Panc1 (cell line): ENCODE results near the gene MON1A. TPM values are rescaled to one million over a fixed set of nuclear protein-coding genes. Genes with fewer than 3 reads are reported as not detected.

Experiments
- ATAC-seq: fragments of 200-7000 bp; cut with Tn5 transposase; 2 replicates; pipeline ENCODE4 v1.9.1; 2020; ENCODE audit warnings: mild to moderate bottlenecking, moderate library complexity
- BruUV-seq: library from RNA; stranded (reverse); fragments of 400-500 nt; replicated peaks from 2 replicates; lab custom pipeline; 2021; lab: Mats Ljungman, UMichigan
- CTCF ChIA-PET: fragments of 300-600 bp; sonication (Branson Sonifier 250); formaldehyde crosslinking; loops from one replicate; lab custom pipeline; 2022; ENCODE audit warnings: antibody characterized with exemption; lab: Charles Lee
- POLR2A ChIA-PET: fragments of 300-600 bp; sonication (Branson Sonifier 250); formaldehyde crosslinking; loops from one replicate; lab custom pipeline; 2022; ENCODE audit warnings: antibody characterized with exemption; lab: Charles Lee
- DNase-seq: peaks from one replicate; pipeline ENCODE4 v3.0.0-alpha.2; 2010; ENCODE audit warnings: low read depth, low spot score
- H3K27ac ChIP-seq: 2 replicates; pipeline ENCODE4 v1.5.1; 2011; ENCODE audit warnings: mild to moderate bottlenecking, low read length, inconsistent platforms
- H3K27me3 ChIP-seq: fragments of 200-500 bp; sonication (Bioruptor generic); 2 replicates; pipeline ENCODE4 v1.6.0; 2014; ENCODE audit warnings: low read length, inconsistent platforms; ENCODE audit not compliant: control insufficient read depth, insufficient read depth
- H3K36me3 ChIP-seq: fragments of 200-500 bp; sonication (Bioruptor generic); 2 replicates; pipeline ENCODE4 v1.5.1; 2014; ENCODE audit warnings: inconsistent platforms, mild to moderate bottlenecking, low read length, moderate library complexity; ENCODE audit not compliant: control insufficient read depth, insufficient read depth
- H3K4me1 ChIP-seq: 2 replicates; pipeline ENCODE4 v1.5.1; 2011; ENCODE audit warnings: inconsistent platforms, mild to moderate bottlenecking, low read length, moderate library complexity; ENCODE audit not compliant: control insufficient read depth, insufficient read depth
- H3K4me3 ChIP-seq, 2 experiments: 2 replicates each; pipeline ENCODE4 v1.5.1; 2011 to 2012; ENCODE audit warnings: low read depth in 2 of 2, low read length in 2 of 2, mild to moderate bottlenecking in 2 of 2, inconsistent platforms in 1 of 2, moderate library complexity in 1 of 2
- H3K9me3 ChIP-seq: fragments of 200-500 bp; sonication (Bioruptor generic); 2 replicates; pipeline ENCODE4 v1.5.1; 2014; ENCODE audit warnings: low read depth, mild to moderate bottlenecking, inconsistent platforms, low read length, moderate library complexity; ENCODE audit not compliant: control insufficient read depth, insufficient read depth
- CTCF ChIP-seq: fragments of 450-650 bp; IDR thresholded peaks from 2 replicates; pipeline ENCODE4 v1.5.1; 2017; ENCODE audit warnings: mild to moderate bottlenecking
- POLR2AphosphoS5 ChIP-seq: IDR thresholded peaks from 2 replicates; pipeline ENCODE4 v1.6.1; 2012; ENCODE audit warnings: mild to moderate bottlenecking, low read depth, low read length, moderate library complexity
- REST ChIP-seq, 2 experiments: IDR thresholded peaks; 2 replicates each; pipeline ENCODE4 v1.6.1; 2011 to 2012; ENCODE audit warnings: low read depth in 2 of 2, control low read depth in 1 of 2, low read length in 1 of 2, mild to moderate bottlenecking in 1 of 2, moderate library complexity in 1 of 2; ENCODE audit not compliant: insufficient read depth in 1 of 2
- SIN3A ChIP-seq: IDR thresholded peaks from 2 replicates; pipeline ENCODE4 v1.6.1; 2012; ENCODE audit warnings: low read depth, mild to moderate bottlenecking, low read length, moderate library complexity, borderline replicate concordance; ENCODE audit not compliant: insufficient read depth
- TCF7L2 ChIP-seq: IDR thresholded peaks from 2 replicates; pipeline ENCODE4 v1.6.1; 2011; ENCODE audit warnings: mild to moderate bottlenecking, low read depth, low read length, inconsistent platforms
- in situ Hi-C: cut with HindIII; loops from 2 replicates; pipeline ENCODE4 v1.10.0; 2016; ENCODE audit warnings: low sequenced_read_pairs, low pct_unique_long_range_greater_than_20kb
- intact Hi-C: fragments of 100-400 bp; cut with micrococcal nuclease; formaldehyde crosslinking; loops from one replicate; pipeline ENCODE4 v1.10.0; 2022; ENCODE audit not compliant: unreplicated experiment
- total RNA-seq: library from RNA; stranded (reverse); gene quantifications from one replicate; pipeline ENCODE4 v1.2.1, GENCODE V29; 2021; ENCODE audit not compliant: unreplicated experiment

The MON1A gene
- total RNA-seq, 1 experiment from 2014 or later, result 12.9 TPM

DNA sequence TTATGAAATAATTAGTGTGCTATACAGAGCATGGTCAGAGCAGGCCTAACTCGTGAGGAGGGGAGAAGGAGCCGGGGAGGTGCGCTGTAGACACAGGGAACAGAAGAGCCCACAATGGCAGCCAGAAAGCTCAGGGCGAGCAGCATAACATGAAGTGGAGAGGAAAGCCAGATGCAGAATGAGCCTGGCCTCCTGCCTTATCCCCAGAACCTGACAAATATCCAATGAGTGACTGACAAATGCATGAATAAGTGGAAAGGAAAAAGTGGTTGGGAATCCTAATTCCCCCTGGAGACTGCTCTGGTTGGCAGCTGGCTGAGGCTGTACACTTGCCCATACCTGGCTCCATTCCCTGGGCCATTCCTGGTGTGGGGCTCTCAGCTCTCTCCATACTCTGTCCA is 16.7 kb downstream of the MON1A start:
- in situ Hi-C loops (no loop called here), intact Hi-C loops (no loop called here)
- H3K27me3 ChIP-seq, result no peaks in the 10 kb centered on the region
- CTCF ChIA-PET, result no interaction called here
- POLR2A ChIA-PET, result no interaction called here
- no peaks in the 10 kb centered on the region for H3K36me3 ChIP-seq
- no TSS peak for BruUV-seq
- no peaks in the 10 kb centered on the region for H3K4me1 ChIP-seq
- no peaks in the 10 kb centered on the region for H3K9me3 ChIP-seq
- H3K4me3 ChIP-seq, result no peak overlapping the region
- no peak for TF ChIP-seq CTCF
- no peak for TF ChIP-seq TCF7L2
- TF ChIP-seq POLR2AphosphoS5, result no peak
- no peak for TF ChIP-seq REST (IDR thresholded peaks at IDR 0.05; ENCODE audit: insufficient read depth in 1 of 2, low read depth in 2 of 2, low read length in 1 of 2)
- TF ChIP-seq SIN3A, result no peak
- H3K27ac ChIP-seq, result no peak overlapping the region
- DNase-seq, result no peak
- ATAC-seq, result no peak

GRCh38 chr3:49911611-49912010 is 18.0 kb downstream of the MON1A start:
- TF ChIP-seq POLR2AphosphoS5 (no peak), TCF7L2 (no peak), REST (IDR thresholded peaks at IDR 0.05; ENCODE audit: insufficient read depth in 1 of 2, low read depth in 2 of 2, low read length in 1 of 2) (no peak), CTCF (no peak), SIN3A (no peak)
- ChIA-PET POLR2A (no interaction called here), CTCF (no interaction called here)
- Histone ChIP-seq H3K4me3 (no peak overlapping the region), H3K4me1 (peaks cover 1% of the 10 kb centered on the region; the same call in 1 of the 2 replicates), H3K27me3 (no peaks in the 10 kb centered on the region), H3K27ac (no peak overlapping the region), H3K9me3 (no peaks in the 10 kb centered on the region), H3K36me3 (no peaks in the 10 kb centered on the region)
- no peak for DNase-seq
- intact Hi-C loops, result no loop called here
- in situ Hi-C loops, result no loop called here
- BruUV-seq, result no TSS peak
- ATAC-seq, result no peak
